ENCODE data around the gene LSR. TPM values are rescaled to one million over a fixed set of nuclear protein-coding genes. Genes with fewer than 3 reads are reported as not detected.
A peak's percentile ranks its signal among the peaks of the same experiment; 100 is the strongest.
"Not testable (repeated sequence)": the region's sequence is repeated elsewhere in the genome, so short reads cannot be mapped to it uniquely, and the experiment has no call there.

LSR gene
- total RNA-seq, 3 donors from 2014 or later (not counting 1 experiment from before 2014, with no cell fraction given), result 3.4 to 6.9 (median 6.7) TPM

- H3K4me3 Mint-ChIP-seq, result no peak overlapping the region
Measured at GRCh38 chr19:35217649-35217990, 31.2 kb upstream of the LSR start.

GRCh38 chr19:35219008-35219407 is 29.8 kb upstream of the LSR start:
- H3K36me3 Mint-ChIP-seq, result no peaks in the 10 kb centered on the region
- no peak overlapping the region for H3K4me3 ChIP-seq (ENCODE audit: low read length)
- ATAC-seq, result no peak
- DNase-seq, result no peak
- peaks cover 28% of the 10 kb centered on the region for H3K4me1 ChIP-seq (ENCODE audit: control insufficient read depth, insufficient read depth, low read length)
- intact Hi-C loops (cut with micrococcal nuclease), result loop anchor here (5.0 kb wide), 1 partner anchor 152 kb away; no protein-coding TSS in a partner anchor
- H3K36me3 ChIP-seq (ENCODE audit: control insufficient read depth, insufficient read depth, low read length), result no peaks in the 10 kb centered on the region
- no peaks in the 10 kb centered on the region for H3K27me3 ChIP-seq (ENCODE audit: control insufficient read depth, insufficient read depth, low read length)
- H3K4me1 Mint-ChIP-seq, result peaks cover 25% of the 10 kb centered on the region in 2 donors
- H3K9me3 Mint-ChIP-seq, result no peaks in the 10 kb centered on the region
- no peak overlapping the region for H3K27ac ChIP-seq (ENCODE audit: low read length)
- no peak overlapping the region for H3K4me3 Mint-ChIP-seq
- 100% methylated on average over 1 of the region's 1 CpG for WGBS (ENCODE audit: insufficient coverage)
- no peaks in the 10 kb centered on the region for H3K9me3 ChIP-seq (ENCODE audit: control insufficient read depth, insufficient read depth, low read length)
- no peak overlapping the region for H3K27ac Mint-ChIP-seq
- no peak for TF ChIP-seq CTCF (IDR thresholded peaks at IDR 0.05)
- no peaks in the 10 kb centered on the region for H3K27me3 Mint-ChIP-seq (ENCODE audit: low read depth in 2 of 2)

More at GRCh38 chr19:35217649-35217990, 31.2 kb upstream of the LSR start:
- Histone ChIP-seq H3K27me3 (ENCODE audit: control insufficient read depth, insufficient read depth, low read length) (no peaks in the 10 kb centered on the region), H3K4me1 (ENCODE audit: control insufficient read depth, insufficient read depth, low read length) (peaks cover 42% of the 10 kb centered on the region), H3K9me3 (ENCODE audit: control insufficient read depth, insufficient read depth, low read length) (no peaks in the 10 kb centered on the region), H3K27ac (ENCODE audit: low read length) (no peak overlapping the region), H3K36me3 (ENCODE audit: control insufficient read depth, insufficient read depth, low read length) (no peaks in the 10 kb centered on the region), H3K4me3 (ENCODE audit: low read length) (no peak overlapping the region)
- TF ChIP-seq CTCF (IDR thresholded peaks at IDR 0.05), result no peak
- intact Hi-C loops (cut with micrococcal nuclease), result loop anchor here (5.0 kb wide), 1 partner anchor 150 kb away; no protein-coding TSS in a partner anchor
- ATAC-seq (no peak), DNase-seq (no peak)
- H3K4me1 Mint-ChIP-seq, result peaks cover 37 to 38% of the 10 kb centered on the region in 2 donors
- H3K27ac Mint-ChIP-seq, result peak overlapping the region in 1 of 2 donors; percentile 95
- H3K36me3 Mint-ChIP-seq, result no peaks in the 10 kb centered on the region
- H3K27me3 Mint-ChIP-seq (ENCODE audit: low read depth in 2 of 2), result no peaks in the 10 kb centered on the region
- H3K9me3 Mint-ChIP-seq, result no peaks in the 10 kb centered on the region

- ATAC-seq (no peak), DNase-seq (no peak)
- no peak overlapping the region for H3K4me3 ChIP-seq (ENCODE audit: low read length)
- 66% methylated on average over 3 of the region's 3 CpGs for WGBS (ENCODE audit: insufficient coverage)
- intact Hi-C loops (cut with micrococcal nuclease), result no loop called here
- H3K4me1 Mint-ChIP-seq, result peaks cover 10 to 11% of the 10 kb centered on the region in 2 donors
- no peaks in the 10 kb centered on the region for H3K36me3 ChIP-seq (ENCODE audit: control insufficient read depth, insufficient read depth, low read length)
- H3K9me3 ChIP-seq (ENCODE audit: control insufficient read depth, insufficient read depth, low read length), result no peaks in the 10 kb centered on the region
- H3K4me1 ChIP-seq (ENCODE audit: control insufficient read depth, insufficient read depth, low read length), result peaks cover 25% of the 10 kb centered on the region
- no peak overlapping the region for H3K27ac ChIP-seq (ENCODE audit: low read length)
- H3K27me3 Mint-ChIP-seq (ENCODE audit: low read depth in 2 of 2), result no peaks in the 10 kb centered on the region
- no peak overlapping the region for H3K27ac Mint-ChIP-seq
- no peaks in the 10 kb centered on the region for H3K27me3 ChIP-seq (ENCODE audit: control insufficient read depth, insufficient read depth, low read length)
- H3K9me3 Mint-ChIP-seq, result no peaks in the 10 kb centered on the region
- H3K4me3 Mint-ChIP-seq, result no peak overlapping the region
- H3K36me3 Mint-ChIP-seq, result no peaks in the 10 kb centered on the region
- TF ChIP-seq CTCF (IDR thresholded peaks at IDR 0.05), result no peak
Measured at GRCh38 chr19:35220315-35220921, 28.4 kb upstream of the LSR start.

- H3K4me1 Mint-ChIP-seq; intact Hi-C loops (cut with micrococcal nuclease); H3K27me3 Mint-ChIP-seq (ENCODE audit: low read depth in 2 of 2); H3K27ac ChIP-seq (ENCODE audit: low read length); H3K4me3 ChIP-seq (ENCODE audit: low read length); H3K36me3 ChIP-seq (ENCODE audit: control insufficient read depth, insufficient read depth, low read length); DNase-seq; ATAC-seq; H3K9me3 ChIP-seq (ENCODE audit: control insufficient read depth, insufficient read depth, low read length); H3K9me3 Mint-ChIP-seq; H3K27ac Mint-ChIP-seq; H3K4me3 Mint-ChIP-seq; H3K36me3 Mint-ChIP-seq; H3K27me3 ChIP-seq (ENCODE audit: control insufficient read depth, insufficient read depth, low read length): not testable (repeated sequence)
- WGBS (ENCODE audit: insufficient coverage), result 98% methylated on average over 4 of the region's 4 CpGs
- peaks cover 22% of the 10 kb centered on the region for H3K4me1 ChIP-seq (ENCODE audit: control insufficient read depth, insufficient read depth, low read length)
Measured at GRCh38 chr19:35220973-35221590, 27.7 kb upstream of the LSR start.

Data from natural killer cell (primary cell).